ENCODE measurements around the gene TRIM54. TPM values are rescaled to one million over a fixed set of nuclear protein-coding genes. Genes with fewer than 3 reads are reported as not detected.

TRIM54 gene
- total RNA-seq, 4 donors from 2014 or later, result 219 to 554 (median 427) TPM

DNA sequence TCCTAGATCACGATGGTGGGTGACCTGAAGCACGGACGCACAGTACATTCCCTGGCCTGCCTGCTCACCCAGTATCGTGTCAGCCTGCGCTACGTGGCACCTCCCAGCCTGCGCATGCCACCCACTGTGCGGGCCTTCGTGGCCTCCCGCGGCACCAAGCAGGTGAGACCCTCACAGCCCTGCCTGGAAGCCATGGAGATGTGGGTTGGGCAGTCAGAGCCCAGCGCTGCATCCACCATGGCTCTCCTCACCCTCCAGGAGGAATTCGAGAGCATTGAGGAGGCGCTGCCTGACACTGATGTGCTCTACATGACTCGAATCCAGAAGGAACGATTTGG lies 39.6 kb upstream of the TRIM54 start:
- H3K9me3 ChIP-seq, result no peaks in the 10 kb centered on the region
- intact Hi-C loops (cut with DNase I; ENCODE audit: low total_unique reads) (no loop called here), in situ Hi-C loops (cut with MboI; ENCODE audit: low sequenced_read_pairs in 4 of 4) (no loop called here)
- no peak overlapping the region for H3K27ac ChIP-seq
- no peak for TF ChIP-seq POLR2A (IDR thresholded peaks at IDR 0.05)
- no peak for TF ChIP-seq CTCF (IDR thresholded peaks at IDR 0.05 in 4 of 5, conservative IDR thresholded peaks at IDR 0.05 in 1 of 5)
- no peaks in the 10 kb centered on the region for H3K27me3 ChIP-seq
- ATAC-seq (no peak), DNase-seq (no peak)
- peaks cover 2 to 69% of the 10 kb centered on the region in 2 donors for H3K36me3 ChIP-seq
- H3K4me1 ChIP-seq, result peaks cover 7% of the 10 kb centered on the region in 2 donors
- H3K4me3 ChIP-seq, result no peak overlapping the region

DNA sequence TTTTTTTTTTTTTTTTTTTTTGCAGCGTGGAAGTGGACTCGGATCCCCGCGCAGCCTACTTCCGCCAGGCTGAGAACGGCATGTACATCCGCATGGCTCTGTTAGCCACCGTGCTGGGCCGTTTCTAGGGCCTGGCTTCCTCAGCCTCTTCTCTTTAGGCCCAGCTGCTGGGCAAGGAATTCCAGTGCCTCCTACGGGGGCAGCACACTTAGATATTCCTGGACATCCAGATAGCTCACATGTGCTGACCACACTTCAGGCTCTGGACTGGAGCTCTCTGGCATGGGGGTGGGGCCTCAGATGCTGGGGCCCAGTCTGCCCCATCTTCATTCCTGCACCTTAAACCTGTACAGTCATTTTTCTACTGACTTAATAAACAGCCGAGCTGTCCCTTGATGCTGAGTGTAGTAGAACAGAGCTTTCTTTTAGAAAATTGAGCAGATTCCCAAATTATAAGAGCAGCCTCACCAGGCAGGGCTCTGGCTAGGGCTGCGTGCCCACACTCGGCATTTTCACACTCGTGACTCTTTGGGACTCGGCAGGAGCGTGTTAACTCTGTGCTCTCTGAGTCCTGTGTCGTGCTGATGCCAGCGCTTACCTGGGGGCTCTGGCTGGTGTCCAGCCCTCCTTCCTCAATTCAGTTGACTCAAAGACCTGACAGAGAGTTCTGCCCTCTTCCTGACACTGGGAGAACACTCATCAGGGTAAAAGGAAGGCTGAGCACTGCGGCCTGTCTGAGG lies 38.7 kb upstream of the TRIM54 start:
- H3K36me3 ChIP-seq, result peaks cover 0 to 60% of the 10 kb centered on the region in 2 donors
- TF ChIP-seq CTCF (IDR thresholded peaks at IDR 0.05 in 4 of 5, conservative IDR thresholded peaks at IDR 0.05 in 1 of 5) (no peak), POLR2A (IDR thresholded peaks at IDR 0.05) (no peak)
- no peak overlapping the region for H3K27ac ChIP-seq
- in situ Hi-C loops (cut with MboI; ENCODE audit: low sequenced_read_pairs in 4 of 4), result no loop called here
- H3K27me3 ChIP-seq, result no peaks in the 10 kb centered on the region
- ATAC-seq (no peak), DNase-seq (no peak)
- no peaks in the 10 kb centered on the region for H3K9me3 ChIP-seq
- intact Hi-C loops (cut with DNase I; ENCODE audit: low total_unique reads), result no loop called here
- H3K4me1 ChIP-seq, result peaks cover 7% of the 10 kb centered on the region in 2 donors
- no peak overlapping the region for H3K4me3 ChIP-seq

GRCh38 chr2:27245116-27245515 lies 37.1 kb upstream of the TRIM54 start:
- no peaks in the 10 kb centered on the region for H3K9me3 ChIP-seq
- H3K27ac ChIP-seq, result no peak overlapping the region
- H3K4me1 ChIP-seq, result peaks cover 7% of the 10 kb centered on the region in 2 donors
- TF ChIP-seq CTCF (IDR thresholded peaks at IDR 0.05 in 4 of 5, conservative IDR thresholded peaks at IDR 0.05 in 1 of 5), result no peak
- no peak for TF ChIP-seq POLR2A (IDR thresholded peaks at IDR 0.05)
- peaks cover 0 to 44% of the 10 kb centered on the region in 2 donors for H3K36me3 ChIP-seq
- intact Hi-C loops (cut with DNase I; ENCODE audit: low total_unique reads) (no loop called here), in situ Hi-C loops (cut with MboI; ENCODE audit: low sequenced_read_pairs in 4 of 4) (no loop called here)
- DNase-seq, result no peak
- H3K4me3 ChIP-seq, result no peak overlapping the region
- no peaks in the 10 kb centered on the region for H3K27me3 ChIP-seq
- ATAC-seq, result no peak

- H3K27me3 ChIP-seq, result no peaks in the 10 kb centered on the region
- no peak overlapping the region for H3K27ac ChIP-seq
Measured at GRCh38 chr2:27245626-27246025, 36.6 kb upstream of the TRIM54 start.

More at GRCh38 chr2:27245626-27246025, 36.6 kb upstream of the TRIM54 start:
- DNase-seq (no peak), ATAC-seq (no peak)
- Histone ChIP-seq H3K9me3 (no peaks in the 10 kb centered on the region), H3K4me3 (no peak overlapping the region), H3K36me3 (peaks cover 0 to 39% of the 10 kb centered on the region in 2 donors), H3K4me1 (peaks cover 7% of the 10 kb centered on the region in 2 donors)
- intact Hi-C loops (cut with DNase I; ENCODE audit: low total_unique reads), result no loop called here
- in situ Hi-C loops (cut with MboI; ENCODE audit: low sequenced_read_pairs in 4 of 4), result no loop called here
- no peak for TF ChIP-seq CTCF (IDR thresholded peaks at IDR 0.05 in 4 of 5, conservative IDR thresholded peaks at IDR 0.05 in 1 of 5)
- TF ChIP-seq POLR2A (IDR thresholded peaks at IDR 0.05), result no peak
